Mesenchymal stem cell (in vitro differentiated cells and primary cell): Measurements from ENCODE around the gene NCOA4.

Experiments used
- DNase-seq: peaks from one replicate; pipeline ENCODE4 v3.0.0-alpha.2; 2013
- H2AFZ ChIP-seq: one replicate; pipeline ENCODE4 v1.6.1; 2013; ENCODE audit warnings: low read depth, mild to moderate bottlenecking, control low read depth, inconsistent platforms, low read length, moderate library complexity
- H2AK5ac ChIP-seq: 2 replicates; pipeline ENCODE4 v1.6.1; 2013; ENCODE audit warnings: low read length, moderate library complexity, mild to moderate bottlenecking, inconsistent platforms; ENCODE audit not compliant: severe bottlenecking
- H2BK120ac ChIP-seq: one replicate; pipeline ENCODE4 v1.6.1; 2013; ENCODE audit warnings: low read depth, mild to moderate bottlenecking, inconsistent platforms, low read length, moderate library complexity
- H2BK12ac ChIP-seq, 2 experiments: one replicate each; pipeline ENCODE4 v1.6.1; 2013; ENCODE audit warnings: inconsistent platforms in 2 of 2, low read length in 2 of 2, mild to moderate bottlenecking in 2 of 2, moderate library complexity in 2 of 2, control low read depth in 1 of 2
- H2BK15ac ChIP-seq: one replicate; pipeline ENCODE4 v1.6.1; 2013; ENCODE audit warnings: mild to moderate bottlenecking, low read depth, inconsistent platforms; ENCODE audit not compliant: poor library complexity, severe bottlenecking
- H2BK5ac ChIP-seq: 2 replicates; pipeline ENCODE4 v1.6.1; 2013; ENCODE audit warnings: low read depth, mild to moderate bottlenecking, low read length, control low read depth, inconsistent platforms; ENCODE audit not compliant: poor library complexity, severe bottlenecking
- H3K14ac ChIP-seq, 2 experiments: one replicate each; pipeline ENCODE4 v1.6.1; 2013; ENCODE audit warnings: inconsistent platforms in 2 of 2, low read length in 2 of 2, control low read depth in 1 of 2, mild to moderate bottlenecking in 1 of 2, moderate library complexity in 1 of 2
- H3K18ac ChIP-seq, 2 experiments: one replicate each; pipeline ENCODE4 v1.6.1; 2013; ENCODE audit warnings: inconsistent platforms in 2 of 2, low read length in 2 of 2, control low read depth in 1 of 2, low read depth in 1 of 2, mild to moderate bottlenecking in 1 of 2
- H3K23ac ChIP-seq, 2 experiments: one replicate each; pipeline ENCODE4 v1.6.1; 2013; ENCODE audit warnings: inconsistent platforms in 2 of 2, low read length in 2 of 2, mild to moderate bottlenecking in 2 of 2, moderate library complexity in 2 of 2, control low read depth in 1 of 2
- H3K27ac ChIP-seq: 2 replicates; pipeline ENCODE4 v1.5.1; 2013; ENCODE audit warnings: mild to moderate bottlenecking, moderate library complexity, low read length, control low read depth, inconsistent platforms; ENCODE audit not compliant: poor library complexity, severe bottlenecking
- H3K27me3 ChIP-seq, 2 experiments: 2 replicates each; pipeline versions ENCODE4 v1.6.1 to v1.7.0; 2013; ENCODE audit warnings: low read length in 2 of 2, mild to moderate bottlenecking in 2 of 2, moderate library complexity in 2 of 2, control low read depth in 1 of 2, inconsistent platforms in 1 of 2; ENCODE audit not compliant: control insufficient read depth in 1 of 2, insufficient read depth in 1 of 2
- H3K36me3 ChIP-seq, 2 experiments: 2 replicates each; pipeline versions ENCODE4 v1.6.1 to v1.7.0; 2013; ENCODE audit warnings: low read length in 2 of 2, control low read depth in 1 of 2, inconsistent platforms in 1 of 2, low read depth in 1 of 2, mild to moderate bottlenecking in 1 of 2; ENCODE audit not compliant: insufficient read depth in 2 of 2, control insufficient read depth in 1 of 2
- H3K4ac ChIP-seq, 2 experiments: one replicate each; pipeline ENCODE4 v1.6.1; 2013; ENCODE audit warnings: inconsistent platforms in 2 of 2, low read length in 2 of 2, mild to moderate bottlenecking in 2 of 2, moderate library complexity in 2 of 2, control low read depth in 1 of 2, low read depth in 1 of 2
- H3K4me1 ChIP-seq: 2 replicates; pipeline ENCODE4 v1.6.1; 2013; ENCODE audit warnings: low read depth, low read length, control low read depth; ENCODE audit not compliant: control insufficient read depth, insufficient read depth
- H3K4me2 ChIP-seq: 2 replicates; pipeline ENCODE4 v1.6.1; 2013; ENCODE audit warnings: low read length, mild to moderate bottlenecking, inconsistent platforms; ENCODE audit not compliant: poor library complexity, severe bottlenecking
- H3K4me3 ChIP-seq, 2 experiments: 2 replicates each; pipeline versions ENCODE4 v1.5.1 to v1.7.0; 2013; ENCODE audit warnings: low read length in 2 of 2, mild to moderate bottlenecking in 2 of 2, control low read depth in 1 of 2, low read depth in 1 of 2; ENCODE audit not compliant: insufficient read depth in 1 of 2
- H3K79me1 ChIP-seq: replicated peaks from 2 replicates; pipeline ENCODE4 v1.6.1; 2013; ENCODE audit warnings: mild to moderate bottlenecking, control low read depth, low read length, inconsistent platforms; ENCODE audit not compliant: poor library complexity, severe bottlenecking
- H3K9ac ChIP-seq: 2 replicates; pipeline ENCODE4 v1.7.0; 2013; ENCODE audit warnings: mild to moderate bottlenecking, low read length, moderate library complexity
- H3K9me3 ChIP-seq: 2 replicates; pipeline ENCODE4 v1.7.0; 2013; ENCODE audit warnings: mild to moderate bottlenecking, low read length; ENCODE audit not compliant: control insufficient read depth
- H4K8ac ChIP-seq: one replicate; pipeline ENCODE4 v1.6.1; 2013; ENCODE audit warnings: inconsistent platforms, mild to moderate bottlenecking, low read length, moderate library complexity
- H4K91ac ChIP-seq: one replicate; pipeline ENCODE4 v1.6.1; 2013; ENCODE audit warnings: mild to moderate bottlenecking, low read length, inconsistent platforms
- WGBS: methylation state at CpG from one replicate; pipeline ENCODE4 v1.1.7; 2013; ENCODE audit warnings: mixed read lengths; 5-methylcytosine and 5-hydroxymethylcytosine counted together

The NCOA4 gene

DNA sequence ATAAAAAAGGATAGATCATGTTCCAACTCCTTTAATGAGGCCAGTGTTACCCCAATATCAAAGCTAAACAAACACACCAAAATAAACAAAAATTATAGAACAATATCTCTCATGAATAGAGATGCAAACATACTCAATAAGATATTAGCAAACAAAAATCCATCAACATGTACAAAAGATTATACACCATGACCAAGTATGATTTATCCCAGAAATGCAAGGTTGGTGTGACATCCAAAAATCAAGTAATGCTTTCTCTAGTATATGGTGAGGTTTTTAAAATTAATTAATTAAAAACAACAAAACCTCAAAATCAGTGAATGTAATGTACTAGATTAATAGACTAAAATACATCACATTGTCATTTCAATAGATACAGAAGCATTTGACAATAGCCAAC lies 26.6 kb upstream of the NCOA4 start:
- H2AK5ac ChIP-seq, result no peak overlapping the region
- H3K27me3 ChIP-seq, result peaks cover 14 to 27% of the 10 kb centered on the region in 2 experiments
- no peak overlapping the region for H3K4me3 ChIP-seq
- DNase-seq, result no peak
- no peaks in the 10 kb centered on the region for H3K79me1 ChIP-seq
- H3K14ac ChIP-seq, result no peak overlapping the region
- no peak overlapping the region for H3K9ac ChIP-seq
- no peak overlapping the region for H4K8ac ChIP-seq
- H2BK120ac ChIP-seq, result no peak overlapping the region
- H3K36me3 ChIP-seq, result no peaks in the 10 kb centered on the region
- H3K4me1 ChIP-seq, result no peaks in the 10 kb centered on the region
- no peak overlapping the region for H3K18ac ChIP-seq
- no peak overlapping the region for H2BK15ac ChIP-seq
- peaks cover 5% of the 10 kb centered on the region for H3K9me3 ChIP-seq
- no peak overlapping the region for H2AFZ ChIP-seq
- H3K4ac ChIP-seq, result no peak overlapping the region
- H3K27ac ChIP-seq, result no peak overlapping the region
- no peak overlapping the region for H3K23ac ChIP-seq
- no peak overlapping the region for H2BK5ac ChIP-seq
- no peak overlapping the region for H4K91ac ChIP-seq
- H3K4me2 ChIP-seq, result no peak overlapping the region
- no peak overlapping the region for H2BK12ac ChIP-seq

GRCh38 chr10:46055771-46056170 lies 25.3 kb upstream of the NCOA4 start:
- no peak for DNase-seq
- H2BK12ac ChIP-seq, result no peak overlapping the region
- H3K4me1 ChIP-seq, result no peaks in the 10 kb centered on the region
- peaks cover 21 to 40% of the 10 kb centered on the region in 2 experiments for H3K27me3 ChIP-seq
- WGBS, result 100% methylated on average over 2 of the region's 4 CpGs
- no peak overlapping the region for H2BK5ac ChIP-seq
- no peak overlapping the region for H2AFZ ChIP-seq
- H3K4me2 ChIP-seq, result no peak overlapping the region
- no peaks in the 10 kb centered on the region for H3K79me1 ChIP-seq
- H3K4ac ChIP-seq, result no peak overlapping the region
- no peak overlapping the region for H4K8ac ChIP-seq
- no peak overlapping the region for H3K18ac ChIP-seq
- peaks cover 5% of the 10 kb centered on the region for H3K9me3 ChIP-seq
- no peak overlapping the region for H3K14ac ChIP-seq
- no peak overlapping the region for H3K27ac ChIP-seq
- H3K36me3 ChIP-seq, result no peaks in the 10 kb centered on the region
- H2AK5ac ChIP-seq, result no peak overlapping the region
- H3K9ac ChIP-seq, result no peak overlapping the region
- no peak overlapping the region for H3K23ac ChIP-seq
- H3K4me3 ChIP-seq, result no peak overlapping the region
- no peak overlapping the region for H2BK120ac ChIP-seq
- no peak overlapping the region for H4K91ac ChIP-seq
- H2BK15ac ChIP-seq, result no peak overlapping the region

- Histone ChIP-seq H3K79me1 (no peaks in the 10 kb centered on the region), H3K9me3 (peaks cover 5% of the 10 kb centered on the region), H2AFZ (no peak overlapping the region), H3K27ac (no peak overlapping the region), H4K91ac (no peak overlapping the region), H3K14ac (no peak overlapping the region), H2BK120ac (peak overlapping the region; percentile 34), H3K18ac (peak overlapping the region in 1 of 2 experiments; percentile 24), H2BK15ac (no peak overlapping the region), H3K4me2 (no peak overlapping the region), H3K27me3 (peaks cover 15 to 45% of the 10 kb centered on the region in 2 experiments), H3K9ac (no peak overlapping the region), H2BK12ac (no peak overlapping the region), H2AK5ac (no peak overlapping the region), H3K4me3 (no peak overlapping the region), H4K8ac (no peak overlapping the region), H2BK5ac (no peak overlapping the region), H3K23ac (no peak overlapping the region), H3K4me1 (no peaks in the 10 kb centered on the region), H3K36me3 (no peaks in the 10 kb centered on the region), H3K4ac (no peak overlapping the region)
- 67% methylated on average over 9 of the region's 9 CpGs for WGBS
- no peak for DNase-seq
Measured at GRCh38 chr10:46053534-46054434, 23.4 kb upstream of the NCOA4 start.

- H3K27me3 ChIP-seq, result peaks cover 20 to 50% of the 10 kb centered on the region in 2 experiments
- DNase-seq, result no peak
- H3K18ac ChIP-seq, result no peak overlapping the region
- WGBS, result 90% methylated on average over 4 of the region's 6 CpGs
- no peak overlapping the region for H2BK120ac ChIP-seq
- peaks cover 5% of the 10 kb centered on the region for H3K9me3 ChIP-seq
- no peak overlapping the region for H3K27ac ChIP-seq
- H3K4me3 ChIP-seq, result no peak overlapping the region
- no peaks in the 10 kb centered on the region for H3K4me1 ChIP-seq
- H3K4ac ChIP-seq, result no peak overlapping the region
- H4K8ac ChIP-seq, result peak overlapping the region; percentile 14
- H3K79me1 ChIP-seq, result no peaks in the 10 kb centered on the region
- no peaks in the 10 kb centered on the region for H3K36me3 ChIP-seq
- no peak overlapping the region for H2AFZ ChIP-seq
- H2BK5ac ChIP-seq, result no peak overlapping the region
- H3K23ac ChIP-seq, result no peak overlapping the region
- no peak overlapping the region for H3K4me2 ChIP-seq
- H2AK5ac ChIP-seq, result no peak overlapping the region
- H2BK12ac ChIP-seq, result peak overlapping the region in 1 of 2 experiments; percentile 69
- peak overlapping the region in 1 of 2 experiments; percentile 41 for H3K14ac ChIP-seq
- no peak overlapping the region for H3K9ac ChIP-seq
- H4K91ac ChIP-seq, result peak overlapping the region; percentile 53
- no peak overlapping the region for H2BK15ac ChIP-seq
Measured at GRCh38 chr10:46052791-46053375, 22.5 kb upstream of the NCOA4 start.
